Spleen (tissue), 11 donors: ENCODE measurements around the gene HDAC4. TPM values are rescaled to one million over a fixed set of nuclear protein-coding genes. Genes with fewer than 3 reads are reported as not detected.

Experiments used
- DNase-seq: peaks from one replicate; pipeline ENCODE4 v3.0.0-alpha.2; 2020
- H3K27ac ChIP-seq, 8 donors: fragments of 200-600 bp; sonication (generic) in 7 of 8; 1 replicate in 4 of 8; 2 replicates in 4 of 8; pipeline versions ENCODE4 v1.5.0 to v1.8.0; 2016 to 2021; ENCODE audit warnings: inconsistent platforms in 4 of 8, mild to moderate bottlenecking in 4 of 8, moderate library complexity in 1 of 8
- H3K27me3 ChIP-seq, 7 donors: fragments of 200-600 bp; sonication (generic) in 6 of 7; replicated peaks in 1 of 7; 1 replicate in 4 of 7; 2 replicates in 3 of 7; pipeline versions ENCODE4 v1.5.0 to v1.8.0; 2016 to 2021; ENCODE audit warnings: inconsistent platforms in 3 of 7, mild to moderate bottlenecking in 1 of 7
- H3K36me3 ChIP-seq, 6 donors: fragments of 200-600 bp; sonication (generic) in 5 of 6; 1 replicate in 4 of 6; 2 replicates in 2 of 6; pipeline versions ENCODE4 v1.5.0 to v1.8.0; 2016 to 2021; ENCODE audit warnings: inconsistent platforms in 2 of 6
- H3K4me1 ChIP-seq, 6 donors: fragments of 200-600 bp; sonication (generic) in 5 of 6; 1 replicate in 3 of 6; 2 replicates in 3 of 6; pipeline versions ENCODE4 v1.5.0 to v1.8.0; 2016 to 2021; ENCODE audit warnings: inconsistent platforms in 3 of 6
- H3K4me3 ChIP-seq, 8 donors: fragments of 200-600 bp; sonication (generic) in 7 of 8; 1 replicate in 4 of 8; 2 replicates in 4 of 8; pipeline versions ENCODE4 v1.5.0 to v1.8.0; 2016 to 2021; ENCODE audit warnings: inconsistent platforms in 4 of 8, mild to moderate bottlenecking in 4 of 8, moderate library complexity in 2 of 8
- H3K9me3 ChIP-seq, 8 donors: fragments of 200-600 bp; sonication (generic) in 7 of 8; 1 replicate in 4 of 8; 2 replicates in 4 of 8; pipeline versions ENCODE4 v1.5.0 to v1.8.0; 2016 to 2021; ENCODE audit warnings: inconsistent platforms in 4 of 8
- POLR2A ChIP-seq, 3 donors: fragments of 450-650 bp; IDR thresholded peaks; one replicate each; pipeline ENCODE4 v1.5.1; 2017; ENCODE audit warnings: antibody characterized with exemption in 3 of 3, mild to moderate bottlenecking in 1 of 3
- POLR2AphosphoS5 ChIP-seq, 3 donors: sonication (generic); formaldehyde crosslinking; IDR thresholded peaks; one replicate each; pipeline ENCODE4 v1.5.1; 2017; ENCODE audit warnings: antibody characterized with exemption in 3 of 3
- WGBS, 5 donors: extraction: QIAGEN DNeasy Blood & Tissue Kit in 3 of 5; methylation state at CpG; one replicate each; pipeline versions ENCODE4 v1.1.5 to v1.1.7; 2013 to 2018; 5-methylcytosine and 5-hydroxymethylcytosine counted together
- intact Hi-C: fragments of 100-400 bp; cut with DNase I; formaldehyde crosslinking; loops from one replicate; pipeline ENCODE4 v1.15.0; 2023; ENCODE audit warnings: low total_unique reads
- polyA plus RNA-seq, 3 donors: library from polyadenylated mRNA; stranded (reverse); fragments of 200-250 nt; gene quantifications; one replicate each; pipeline ENCODE4 v1.2.1, GENCODE V29; 2013
- total RNA-seq, 7 donors: library from RNA; depleted of rRNA in 3 of 7; stranded (reverse); fragments of >200 nt in 3 of 7; fragmentation: NEBNext Ultra II Directional in 4 of 7; extraction: Animal tissue kit (Norgen Biotek cat#: 25700) in 4 of 7; gene quantifications; one replicate each; pipeline versions ENCODE4 v1.1.0 to v1.2.1, GENCODE V29; 2016 to 2021
- TF ChIP-seq, protein P1 (sequence below), 11 experiments: fragments of 200-600 bp in 7 of 11; fragments of 450-650 bp in 4 of 11; sonication (generic) in 4 of 11; IDR thresholded peaks in 8 of 11; conservative IDR thresholded peaks in 3 of 11; 1 replicate in 7 of 11; 2 replicates in 4 of 11; pipeline versions ENCODE4 v1.4.0 to v1.8.0; 2016 to 2021; ENCODE audit warnings: antibody characterized with exemption in 11 of 11, inconsistent platforms in 4 of 11, mild to moderate bottlenecking in 1 of 11
- donor health status: healthy with polysubstance abuse.
- donor health status: DM: no; HTN: no; CAD: no; lungs with moderate emphysema.
- donor health status: DM: no; HTN: no; CAD: no.
- donor health status: Bipolar disorder and iron deficiency.
- donor health status: healthy.
- donor health status: DM: no; HTN: no; CAD: no.
- donor health status: DM: yes; HTN: yes; CAD: no.

The HDAC4 gene
- total and polyA plus RNA-seq, 10 donors = 3.2 to 122 (median 69.5) TPM

DNA sequence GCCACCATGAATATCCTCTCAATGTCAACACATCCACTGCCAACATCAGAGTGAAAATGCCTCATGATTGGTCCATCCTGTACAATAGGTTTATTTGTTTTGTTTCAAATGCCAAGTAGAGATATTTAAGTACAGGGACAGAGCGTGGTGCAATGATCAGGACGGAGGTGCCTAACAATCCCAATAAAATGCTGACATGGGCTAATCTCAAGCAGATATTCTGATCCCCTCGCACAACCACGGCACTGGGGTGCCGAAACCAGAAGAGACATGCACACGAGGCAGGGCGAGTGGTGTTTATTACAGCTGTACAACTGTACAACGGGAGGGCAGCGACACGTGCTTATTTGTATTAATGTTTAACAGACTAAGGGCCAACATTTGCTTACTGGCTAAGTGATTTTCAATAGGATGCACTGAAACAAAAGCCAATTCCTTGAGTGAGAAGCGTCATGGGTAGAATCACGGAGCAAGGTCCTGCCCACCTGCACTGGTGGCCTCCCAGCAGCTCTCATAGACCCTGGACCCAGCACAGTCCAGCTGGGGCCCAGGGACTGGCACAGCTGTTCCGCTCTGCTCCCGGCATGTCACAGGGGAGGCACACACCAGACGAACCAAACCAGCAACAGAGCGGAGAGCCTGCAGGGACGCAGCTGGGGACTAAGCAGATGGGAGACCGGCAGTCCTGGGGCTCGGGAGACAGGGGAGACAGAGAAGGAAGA, 101.4 kb downstream of the HDAC4 start:
- Histone ChIP-seq H3K4me1 (peaks cover 33 to 94% (median 71%) of the 10 kb centered on the region in 6 donors), H3K4me3 (no peak overlapping the region), H3K9me3 (no peaks in the 10 kb centered on the region), H3K27me3 (no peaks in the 10 kb centered on the region), H3K36me3 (peaks cover 0 to 4% (median 0%) of the 10 kb centered on the region in 6 donors), H3K27ac (peak overlapping the region in 4 of 8 donors; percentile 68 to 78 (median 74))
- TF ChIP-seq, protein P1, sequence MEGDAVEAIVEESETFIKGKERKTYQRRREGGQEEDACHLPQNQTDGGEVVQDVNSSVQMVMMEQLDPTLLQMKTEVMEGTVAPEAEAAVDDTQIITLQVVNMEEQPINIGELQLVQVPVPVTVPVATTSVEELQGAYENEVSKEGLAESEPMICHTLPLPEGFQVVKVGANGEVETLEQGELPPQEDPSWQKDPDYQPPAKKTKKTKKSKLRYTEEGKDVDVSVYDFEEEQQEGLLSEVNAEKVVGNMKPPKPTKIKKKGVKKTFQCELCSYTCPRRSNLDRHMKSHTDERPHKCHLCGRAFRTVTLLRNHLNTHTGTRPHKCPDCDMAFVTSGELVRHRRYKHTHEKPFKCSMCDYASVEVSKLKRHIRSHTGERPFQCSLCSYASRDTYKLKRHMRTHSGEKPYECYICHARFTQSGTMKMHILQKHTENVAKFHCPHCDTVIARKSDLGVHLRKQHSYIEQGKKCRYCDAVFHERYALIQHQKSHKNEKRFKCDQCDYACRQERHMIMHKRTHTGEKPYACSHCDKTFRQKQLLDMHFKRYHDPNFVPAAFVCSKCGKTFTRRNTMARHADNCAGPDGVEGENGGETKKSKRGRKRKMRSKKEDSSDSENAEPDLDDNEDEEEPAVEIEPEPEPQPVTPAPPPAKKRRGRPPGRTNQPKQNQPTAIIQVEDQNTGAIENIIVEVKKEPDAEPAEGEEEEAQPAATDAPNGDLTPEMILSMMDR (IDR thresholded peaks at IDR 0.05 in 8 of 11, conservative IDR thresholded peaks at IDR 0.05 in 3 of 11) = no peak
- intact Hi-C loops = no loop called here
- DNase-seq = peak; percentile 72
- WGBS, 5 donors = 92 to 95% (median 94%) methylated on average over 19 of the region's 19 CpGs

DNA sequence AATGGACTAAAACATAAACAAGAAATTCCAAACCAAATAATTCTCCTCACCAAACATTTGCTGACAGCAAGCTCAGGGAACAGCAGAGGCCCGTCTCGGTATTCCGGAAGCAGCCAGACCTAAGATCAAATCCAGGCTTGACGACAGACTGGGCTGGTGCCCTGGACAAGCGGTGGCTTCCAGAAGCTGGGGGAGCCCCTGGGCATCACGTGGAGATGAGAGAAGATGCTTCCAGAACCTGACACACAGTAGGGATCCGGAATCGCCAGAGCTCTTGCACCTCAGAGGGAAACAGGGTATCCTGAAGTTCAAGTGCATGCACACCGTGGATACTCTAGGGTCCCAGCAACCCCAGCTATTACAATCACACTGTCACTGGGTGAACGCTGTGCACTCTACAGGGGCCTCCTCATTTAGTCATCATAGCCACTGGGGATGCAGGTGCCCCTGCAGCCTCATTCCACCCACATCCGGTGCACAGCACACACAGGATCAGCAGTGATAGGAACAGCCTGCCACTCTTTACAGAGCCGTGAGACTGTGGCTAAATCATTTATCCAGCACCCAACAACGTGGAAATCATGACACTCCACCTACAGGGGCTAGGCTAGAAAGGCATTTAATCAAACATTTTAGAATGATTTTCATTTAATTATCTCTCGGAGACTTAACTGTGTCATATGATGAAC, 102.6 kb downstream of the HDAC4 start:
- Histone ChIP-seq H3K27me3 (no peaks in the 10 kb centered on the region), H3K27ac (peak overlapping the region in 6 of 8 donors; percentile 23 to 78 (median 71)), H3K4me1 (peaks cover 25 to 94% (median 75%) of the 10 kb centered on the region in 6 donors), H3K9me3 (no peaks in the 10 kb centered on the region), H3K4me3 (peak overlapping the region in 2 of 8 donors; percentile 14 to 36), H3K36me3 (peaks cover 0 to 4% (median 0%) of the 10 kb centered on the region in 6 donors)
- intact Hi-C loops = no loop called here
- peak; percentile 79 for DNase-seq
- 58 to 76% (median 74%) methylated on average over 9 to 14 of the region's 14 CpGs for WGBS, 5 donors
- TF ChIP-seq, protein P1 (IDR thresholded peaks at IDR 0.05 in 8 of 11, conservative IDR thresholded peaks at IDR 0.05 in 3 of 11) = peak in 2 of 11 experiments; percentile 30 to 32
- TF ChIP-seq POLR2A (IDR thresholded peaks at IDR 0.05) = no peak
- peak in 2 of 3 donors; percentile 64 to 72 for TF ChIP-seq POLR2AphosphoS5 (IDR thresholded peaks at IDR 0.05)

DNA sequence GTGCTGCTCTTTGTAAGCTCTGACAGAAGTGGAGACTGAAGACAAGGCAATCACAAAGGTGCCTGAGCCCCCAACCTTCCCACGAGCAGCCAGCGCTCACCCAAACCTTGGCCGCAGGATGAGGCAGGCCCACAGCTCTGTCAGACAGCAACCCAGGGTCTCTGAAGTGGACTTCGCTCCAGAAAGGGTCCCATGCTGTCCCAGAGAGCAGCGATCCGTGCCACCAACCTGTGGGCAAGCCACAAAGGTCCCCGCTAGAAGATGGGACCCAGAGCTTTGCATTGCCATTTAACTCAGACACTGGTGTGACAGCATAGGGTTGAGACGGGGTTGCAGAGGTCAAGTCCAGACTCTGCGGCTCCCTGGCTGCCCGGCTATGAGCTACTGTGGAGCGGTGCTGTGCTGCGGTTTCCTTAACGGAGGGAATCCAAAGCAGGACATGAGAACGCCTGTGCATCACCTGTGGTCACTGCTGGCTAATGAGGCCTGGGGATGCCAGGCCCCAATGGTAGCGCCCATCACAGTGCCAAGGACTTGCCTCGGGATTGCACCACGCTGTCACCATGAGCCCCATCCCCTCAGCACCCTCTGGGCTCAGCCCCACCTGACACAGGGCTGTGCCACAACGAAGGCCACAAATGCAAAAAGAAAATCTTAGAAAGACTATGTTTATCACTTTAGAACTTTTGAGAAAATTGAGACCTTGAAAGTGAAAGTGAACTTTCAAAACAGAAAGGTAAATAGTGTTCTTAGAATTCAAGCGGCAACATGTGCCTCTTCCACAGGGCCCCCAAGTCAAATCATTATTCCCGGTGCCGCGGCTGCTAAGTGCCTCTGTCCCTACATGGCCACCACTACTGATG, 103.4 kb downstream of the HDAC4 start:
- no peaks in the 10 kb centered on the region for H3K9me3 ChIP-seq
- no peaks in the 10 kb centered on the region for H3K27me3 ChIP-seq
- DNase-seq = peak; percentile 72
- intact Hi-C loops = no loop called here
- peak overlapping the region in 1 of 8 donors; percentile 36 for H3K4me3 ChIP-seq
- peak overlapping the region in 7 of 8 donors; percentile 23 to 78 (median 68) for H3K27ac ChIP-seq
- TF ChIP-seq, protein P1 (IDR thresholded peaks at IDR 0.05 in 8 of 11, conservative IDR thresholded peaks at IDR 0.05 in 3 of 11) = no peak
- TF ChIP-seq POLR2A (IDR thresholded peaks at IDR 0.05) (no peak), POLR2AphosphoS5 (IDR thresholded peaks at IDR 0.05) (no peak)
- H3K4me1 ChIP-seq = peaks cover 25 to 94% (median 71%) of the 10 kb centered on the region in 6 donors
- H3K36me3 ChIP-seq = peaks cover 0 to 4% (median 0%) of the 10 kb centered on the region in 6 donors
- WGBS, 5 donors = 82 to 91% (median 85%) methylated on average over 17 to 22 of the region's 22 CpGs
